Cardiac fibroblast (primary cell): Measurements from ENCODE around the gene WFDC1.

Experiments
- DNase-seq, 2 donors: peaks; one replicate each; pipeline versions ENCODE4 v3.0.0 to v3.0.0-alpha.2; 2010; ENCODE audit warnings: low read depth in 2 of 2
- H3K4me3 ChIP-seq, 2 donors: replicated peaks in 1 of 2; 1 replicate in 1 of 2; 2 replicates in 1 of 2; pipeline ENCODE4 v1.5.1; 2011; ENCODE audit warnings: low read depth in 2 of 2, low read length in 2 of 2, mild to moderate bottlenecking in 2 of 2, moderate library complexity in 1 of 2
- TF ChIP-seq, protein P1 (sequence below): IDR thresholded peaks from one replicate; pipeline ENCODE4 v1.5.1; 2011; ENCODE audit warnings: low read depth, mild to moderate bottlenecking, low read length, inconsistent platforms

The WFDC1 gene

GRCh38 chr16:84344781-84345180, 50.1 kb downstream of the WFDC1 start:
- H3K4me3 ChIP-seq, result no peak overlapping the region
- TF ChIP-seq, protein P1, sequence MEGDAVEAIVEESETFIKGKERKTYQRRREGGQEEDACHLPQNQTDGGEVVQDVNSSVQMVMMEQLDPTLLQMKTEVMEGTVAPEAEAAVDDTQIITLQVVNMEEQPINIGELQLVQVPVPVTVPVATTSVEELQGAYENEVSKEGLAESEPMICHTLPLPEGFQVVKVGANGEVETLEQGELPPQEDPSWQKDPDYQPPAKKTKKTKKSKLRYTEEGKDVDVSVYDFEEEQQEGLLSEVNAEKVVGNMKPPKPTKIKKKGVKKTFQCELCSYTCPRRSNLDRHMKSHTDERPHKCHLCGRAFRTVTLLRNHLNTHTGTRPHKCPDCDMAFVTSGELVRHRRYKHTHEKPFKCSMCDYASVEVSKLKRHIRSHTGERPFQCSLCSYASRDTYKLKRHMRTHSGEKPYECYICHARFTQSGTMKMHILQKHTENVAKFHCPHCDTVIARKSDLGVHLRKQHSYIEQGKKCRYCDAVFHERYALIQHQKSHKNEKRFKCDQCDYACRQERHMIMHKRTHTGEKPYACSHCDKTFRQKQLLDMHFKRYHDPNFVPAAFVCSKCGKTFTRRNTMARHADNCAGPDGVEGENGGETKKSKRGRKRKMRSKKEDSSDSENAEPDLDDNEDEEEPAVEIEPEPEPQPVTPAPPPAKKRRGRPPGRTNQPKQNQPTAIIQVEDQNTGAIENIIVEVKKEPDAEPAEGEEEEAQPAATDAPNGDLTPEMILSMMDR, result no peak
- DNase-seq, result no peak

DNA sequence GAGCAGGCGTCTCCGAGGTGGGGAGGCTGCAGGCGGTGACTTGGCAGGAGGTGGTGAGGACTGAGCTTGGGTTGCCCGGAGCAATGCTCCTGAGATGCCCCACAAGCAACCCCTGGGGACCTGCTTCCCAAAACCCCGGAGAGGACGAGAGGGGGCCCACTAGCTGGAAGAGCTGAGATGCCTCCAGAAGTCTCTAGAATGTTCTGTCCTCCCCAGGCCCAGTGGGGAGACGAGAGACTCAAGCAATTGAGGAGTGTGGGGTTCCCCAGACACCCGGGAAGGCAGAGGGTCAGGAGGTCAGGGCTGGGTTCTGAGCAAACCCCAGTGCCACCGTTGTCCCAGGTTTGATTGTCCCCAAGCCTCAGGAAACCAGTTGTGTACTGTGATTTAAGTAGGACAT, 52.5 kb downstream of the WFDC1 start:
- TF ChIP-seq, protein P1, result no peak
- DNase-seq, result no peak
- no peak overlapping the region for H3K4me3 ChIP-seq

DNA sequence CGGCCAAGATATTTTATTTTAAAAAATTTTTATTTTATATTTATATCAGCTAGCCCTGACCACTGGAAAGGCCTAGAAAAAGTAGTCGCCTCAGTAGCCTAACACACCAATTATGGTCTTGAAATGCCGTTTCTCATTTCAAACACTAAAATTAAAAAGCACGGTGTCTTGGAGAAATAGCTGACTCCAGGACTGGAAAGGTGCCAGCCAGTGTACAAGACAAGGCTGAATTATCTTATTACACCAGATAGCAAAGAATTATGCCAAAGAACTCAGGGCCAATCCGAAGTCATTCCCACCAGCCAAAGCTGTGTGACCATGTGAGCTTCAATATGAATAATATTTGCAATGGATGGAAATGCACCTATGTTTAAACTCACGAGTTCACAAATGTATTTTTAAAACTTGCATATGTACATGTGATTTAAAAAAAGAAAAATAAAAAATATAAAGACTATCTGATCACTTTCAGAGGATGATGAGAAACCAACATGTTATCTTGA, 53.8 kb downstream of the WFDC1 start:
- H3K4me3 ChIP-seq, result no peak overlapping the region
- DNase-seq, result no peak
- TF ChIP-seq, protein P1, result no peak

DNA sequence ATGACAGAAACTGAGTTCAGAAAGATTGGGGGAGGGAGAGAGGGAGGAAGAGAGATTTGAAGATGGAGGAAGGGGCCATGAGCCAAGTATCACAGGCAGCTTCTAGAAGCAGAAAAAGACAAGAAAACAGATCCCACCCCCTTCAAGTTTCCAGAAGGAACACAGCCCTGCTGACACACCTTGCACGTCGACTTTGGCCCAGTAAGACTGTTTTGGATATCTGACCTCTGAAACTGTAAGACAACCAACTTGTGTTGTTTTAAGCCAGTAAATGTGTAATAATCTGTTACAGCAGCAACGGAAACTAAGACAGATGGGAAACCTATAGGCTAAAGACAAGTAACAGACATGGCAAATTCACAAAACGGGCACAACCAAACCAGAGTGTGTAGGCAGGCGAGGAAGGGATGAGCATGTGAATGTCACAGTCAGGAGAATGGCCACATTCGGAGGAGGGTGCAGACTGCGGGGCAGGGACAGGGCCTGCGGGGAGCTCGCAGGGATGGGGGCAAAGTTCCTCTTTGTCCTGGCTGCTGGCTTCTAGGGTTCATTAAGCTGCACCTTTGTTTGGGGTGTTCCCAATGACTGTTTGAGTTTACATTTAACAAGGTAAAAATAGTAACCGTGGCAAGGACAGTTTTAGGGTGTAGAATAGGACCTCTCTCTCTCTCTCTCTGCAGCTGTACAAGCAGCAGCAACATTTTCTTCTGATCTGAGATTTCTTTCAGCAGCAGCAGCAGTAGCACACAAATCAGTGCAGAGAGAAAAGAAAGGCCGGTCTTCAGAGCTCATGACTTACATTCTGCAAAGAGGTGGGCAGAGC, 55.4 kb downstream of the WFDC1 start:
- DNase-seq, result no peak
- TF ChIP-seq, protein P1, result no peak
- H3K4me3 ChIP-seq, result no peak overlapping the region

GRCh38 chr16:84350685-84351400, 56.2 kb downstream of the WFDC1 start:
- no peak overlapping the region for H3K4me3 ChIP-seq
- TF ChIP-seq, protein P1, result no peak
- DNase-seq, result no peak

DNA sequence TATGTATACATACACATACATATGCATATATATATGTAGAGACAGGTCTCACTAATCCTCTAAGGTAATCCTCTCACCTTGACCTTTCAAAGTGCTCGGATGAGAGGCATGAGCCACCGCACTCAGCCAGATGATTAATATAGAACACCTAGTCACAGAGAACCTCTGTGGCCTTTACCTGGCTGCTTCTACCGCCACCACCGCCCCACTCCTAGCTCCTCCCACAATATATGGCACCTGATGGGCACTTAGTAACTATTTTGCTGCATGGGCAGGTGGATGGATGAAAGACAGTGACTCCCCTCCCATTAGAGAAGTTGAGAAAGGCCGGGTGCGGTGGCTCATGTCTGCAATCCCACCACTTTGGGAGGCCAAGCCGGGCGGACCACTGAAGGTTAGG, 57.0 kb downstream of the WFDC1 start:
- H3K4me3 ChIP-seq, result no peak overlapping the region
- no peak for DNase-seq
- TF ChIP-seq, protein P1, result no peak
